Fibroblast of the aortic adventitia (primary cell): ENCODE measurements around the gene SLC25A20. TPM values are rescaled to one million over a fixed set of nuclear protein-coding genes. Genes with fewer than 3 reads are reported as not detected.

ENCODE experiments used
- DNase-seq: peaks from one replicate; pipeline ENCODE4 v3.0.0-alpha.2; 2010; ENCODE audit warnings: low read depth
- H3K4me3 ChIP-seq: 2 replicates; pipeline ENCODE4 v1.5.1; 2011; ENCODE audit warnings: low read depth, mild to moderate bottlenecking, control low read depth, low read length, moderate library complexity
- CTCF ChIP-seq: IDR thresholded peaks from 2 replicates; pipeline ENCODE4 v1.5.1; 2011; ENCODE audit warnings: mild to moderate bottlenecking, low read length, control low read depth, inconsistent platforms; ENCODE audit not compliant: insufficient read depth
- total RNA-seq: library from RNA; depleted of rRNA; stranded (reverse); fragments of >200 nt; gene quantifications from 2 replicates; pipeline ENCODE4 v1.2.3, GENCODE V29; 2012; ENCODE audit warnings: low replicate concordance

SLC25A20 gene
- total RNA-seq, 1 donor, result 20.9 TPM

- no peak for DNase-seq
- TF ChIP-seq CTCF, result no peak
- H3K4me3 ChIP-seq, result no peak overlapping the region
Observed at GRCh38 chr3:48857641-48858040, 41.0 kb downstream of the SLC25A20 start.

- no peak overlapping the region for H3K4me3 ChIP-seq
- no peak for TF ChIP-seq CTCF
- no peak for DNase-seq
Observed at GRCh38 chr3:48856469-48856868, 42.2 kb downstream of the SLC25A20 start.

- no peak for TF ChIP-seq CTCF
- DNase-seq, result no peak
- H3K4me3 ChIP-seq, result no peak overlapping the region
Observed at GRCh38 chr3:48855681-48856447, 42.8 kb downstream of the SLC25A20 start.

- H3K4me3 ChIP-seq, result no peak overlapping the region
- DNase-seq, result no peak
- no peak for TF ChIP-seq CTCF
Observed at GRCh38 chr3:48852151-48852550, 46.5 kb downstream of the SLC25A20 start.

- no peak for TF ChIP-seq CTCF
- no peak overlapping the region for H3K4me3 ChIP-seq
- DNase-seq, result peak; percentile 40
Observed at GRCh38 chr3:48851407-48851806, 47.3 kb downstream of the SLC25A20 start.

- H3K4me3 ChIP-seq, result no peak overlapping the region
- no peak for TF ChIP-seq CTCF
- DNase-seq, result no peak
Observed at GRCh38 chr3:48848816-48849515, 49.7 kb downstream of the SLC25A20 start.
